PC-9 (cell line): Measurements from ENCODE around the gene MAGI1. TPM values are rescaled to one million over a fixed set of nuclear protein-coding genes. Genes with fewer than 3 reads are reported as not detected.

Experiments
- BruUV-seq: library from RNA; stranded (reverse); fragments of 400-500 nt; replicated peaks from 2 replicates; lab custom pipeline; 2021; lab: Mats Ljungman, UMichigan
- CTCF ChIA-PET: fragments of 300-600 bp; sonication (Branson Sonifier 250); formaldehyde crosslinking; loops from one replicate; lab custom pipeline; 2022; ENCODE audit warnings: antibody characterized with exemption; lab: Charles Lee
- POLR2A ChIA-PET: fragments of 300-600 bp; sonication (Branson Sonifier 250); formaldehyde crosslinking; loops from one replicate; lab custom pipeline; 2022; ENCODE audit warnings: antibody characterized with exemption; ENCODE audit not compliant: unreplicated experiment; lab: Charles Lee
- DNase-seq, 2 experiments: peaks; one replicate each; pipeline versions ENCODE4 v3.0.0 to v3.0.0-alpha.2; 2015 to 2022; ENCODE audit warnings: mixed read lengths in 1 of 2
- H2AFZ ChIP-seq: fragments of 200-600 bp; sonication (generic); 2 replicates; pipeline ENCODE4 v1.8.1; 2017; ENCODE audit warnings: antibody characterized with exemption
- H3F3A ChIP-seq: fragments of 200-600 bp; sonication (generic); 2 replicates; pipeline ENCODE4 v1.8.1; 2017; ENCODE audit warnings: antibody characterized with exemption, mild to moderate bottlenecking, low read depth; ENCODE audit not compliant: insufficient read depth
- H3K27ac ChIP-seq: fragments of 200-600 bp; sonication (generic); 2 replicates; pipeline ENCODE4 v1.6.1; 2016; ENCODE audit warnings: mixed run types
- H3K27me3 ChIP-seq: fragments of 200-600 bp; sonication (generic); 2 replicates; pipeline ENCODE4 v1.6.1; 2016; ENCODE audit warnings: low read depth, mixed run types; ENCODE audit not compliant: insufficient read depth
- H3K36me3 ChIP-seq: fragments of 200-600 bp; sonication (generic); 2 replicates; pipeline ENCODE4 v1.6.1; 2016; ENCODE audit warnings: low read depth, mixed run types
- H3K4me1 ChIP-seq: fragments of 200-600 bp; sonication (generic); replicated peaks from 2 replicates; pipeline ENCODE4 v1.6.1; 2016; ENCODE audit warnings: mixed run types; ENCODE audit not compliant: insufficient read depth
- H3K4me2 ChIP-seq: fragments of 200-600 bp; sonication (generic); 2 replicates; pipeline ENCODE4 v1.6.1; 2017; ENCODE audit warnings: mixed run types
- H3K4me3 ChIP-seq: fragments of 200-600 bp; sonication (generic); 2 replicates; pipeline ENCODE4 v1.6.1; 2016; ENCODE audit warnings: mixed run types
- H3K79me2 ChIP-seq: fragments of 200-600 bp; sonication (generic); 2 replicates; pipeline ENCODE4 v1.6.1; 2017; ENCODE audit warnings: low read depth, mixed run types
- H3K9me2 ChIP-seq: fragments of 200-600 bp; sonication (generic); 2 replicates; pipeline ENCODE4 v1.8.1; 2017; ENCODE audit warnings: mild to moderate bottlenecking; ENCODE audit not compliant: insufficient read depth
- H3K9me3 ChIP-seq: fragments of 200-600 bp; sonication (generic); 2 replicates; pipeline ENCODE4 v1.8.1; 2016; ENCODE audit warnings: low read depth; ENCODE audit not compliant: insufficient read depth
- H4K20me1 ChIP-seq: fragments of 200-600 bp; sonication (generic); 2 replicates; pipeline ENCODE4 v1.8.1; 2017; ENCODE audit not compliant: insufficient read depth
- EZH2 ChIP-seq: fragments of 200-600 bp; sonication (generic); IDR thresholded peaks from 2 replicates; pipeline ENCODE4 v1.8.0; 2017; ENCODE audit warnings: antibody characterized with exemption, low read depth
- intact Hi-C: fragments of 100-400 bp; cut with micrococcal nuclease; formaldehyde crosslinking; loops from one replicate; pipeline ENCODE4 v1.10.0; 2022; ENCODE audit not compliant: unreplicated experiment
- total RNA-seq: library from RNA; stranded (reverse); gene quantifications from 2 replicates; pipeline ENCODE4 v1.2.3, GENCODE V29; 2021
- TF ChIP-seq, protein P1 (sequence below): fragments of 200-600 bp; sonication (generic); conservative IDR thresholded peaks from 2 replicates; pipeline ENCODE4 v1.6.1; 2017; ENCODE audit warnings: mixed run types, antibody characterized with exemption, mild to moderate bottlenecking, moderate library complexity

MAGI1 gene
- total RNA-seq, 1 experiment from 2014 or later: 23.3 TPM

- H3K4me1 ChIP-seq: peaks cover 6% of the 10 kb centered on the region
- no peak overlapping the region for H3K4me3 ChIP-seq
- H2AFZ ChIP-seq: no peak overlapping the region
- no peaks in the 10 kb centered on the region for H4K20me1 ChIP-seq
- peaks cover 9% of the 10 kb centered on the region; the same call in 1 of the 2 replicates for H3K79me2 ChIP-seq
- ChIA-PET POLR2A (interaction anchor here (0.6 kb wide), 1 partner anchor 218 kb away, joined by 4 read pairs; no protein-coding TSS in a partner anchor), CTCF (no interaction called here)
- H3F3A ChIP-seq: 0 out of 2 replicates have a peak, but pooled peaks cover 1% of the 10 kb centered on the region
- H3K36me3 ChIP-seq: no peaks in the 10 kb centered on the region
- TF ChIP-seq, protein P1, sequence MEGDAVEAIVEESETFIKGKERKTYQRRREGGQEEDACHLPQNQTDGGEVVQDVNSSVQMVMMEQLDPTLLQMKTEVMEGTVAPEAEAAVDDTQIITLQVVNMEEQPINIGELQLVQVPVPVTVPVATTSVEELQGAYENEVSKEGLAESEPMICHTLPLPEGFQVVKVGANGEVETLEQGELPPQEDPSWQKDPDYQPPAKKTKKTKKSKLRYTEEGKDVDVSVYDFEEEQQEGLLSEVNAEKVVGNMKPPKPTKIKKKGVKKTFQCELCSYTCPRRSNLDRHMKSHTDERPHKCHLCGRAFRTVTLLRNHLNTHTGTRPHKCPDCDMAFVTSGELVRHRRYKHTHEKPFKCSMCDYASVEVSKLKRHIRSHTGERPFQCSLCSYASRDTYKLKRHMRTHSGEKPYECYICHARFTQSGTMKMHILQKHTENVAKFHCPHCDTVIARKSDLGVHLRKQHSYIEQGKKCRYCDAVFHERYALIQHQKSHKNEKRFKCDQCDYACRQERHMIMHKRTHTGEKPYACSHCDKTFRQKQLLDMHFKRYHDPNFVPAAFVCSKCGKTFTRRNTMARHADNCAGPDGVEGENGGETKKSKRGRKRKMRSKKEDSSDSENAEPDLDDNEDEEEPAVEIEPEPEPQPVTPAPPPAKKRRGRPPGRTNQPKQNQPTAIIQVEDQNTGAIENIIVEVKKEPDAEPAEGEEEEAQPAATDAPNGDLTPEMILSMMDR: no peak
- TF ChIP-seq EZH2: no peak
- no peaks in the 10 kb centered on the region for H3K27me3 ChIP-seq
- DNase-seq: no peak
- intact Hi-C loops: no loop called here
- no peaks in the 10 kb centered on the region for H3K9me2 ChIP-seq
- no peak overlapping the region for H3K27ac ChIP-seq
- BruUV-seq: no TSS peak
- H3K4me2 ChIP-seq: no peak overlapping the region
- no peaks in the 10 kb centered on the region for H3K9me3 ChIP-seq
These were observed 250.3 kb downstream of the MAGI1 start for GRCh38 chr3:65788461-65788860.

DNA sequence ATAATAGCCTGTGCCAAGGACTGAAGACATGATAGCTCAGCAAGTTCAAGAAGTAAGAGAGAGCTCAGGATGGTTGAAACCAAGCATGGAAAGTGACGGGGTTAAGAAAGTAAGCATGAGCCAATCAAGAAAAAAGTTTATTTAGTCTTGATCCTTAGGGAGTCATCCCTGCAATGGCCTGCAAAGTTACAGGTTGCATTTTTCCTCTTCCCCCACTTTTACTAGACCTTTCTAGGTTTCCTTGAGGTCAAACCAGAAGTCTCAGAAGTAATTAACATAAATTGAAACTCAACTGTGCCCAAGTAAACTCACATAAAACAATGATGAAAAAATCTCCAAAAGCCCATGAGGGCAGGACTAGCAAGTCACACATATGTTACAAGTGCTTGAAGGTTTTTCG is 250.9 kb downstream of the MAGI1 start:
- intact Hi-C loops: no loop called here
- no peaks in the 10 kb centered on the region for H3K36me3 ChIP-seq

GRCh38 chr3:65787340-65787739 is 251.4 kb downstream of the MAGI1 start:
- Histone ChIP-seq H2AFZ (no peak overlapping the region), H3K9me3 (no peaks in the 10 kb centered on the region), H3K4me1 (no peaks in the 10 kb centered on the region), H3K79me2 (peaks cover 5% of the 10 kb centered on the region; the same call in 1 of the 2 replicates), H3K9me2 (no peaks in the 10 kb centered on the region), H3K36me3 (no peaks in the 10 kb centered on the region), H3F3A (no peaks in the 10 kb centered on the region), H4K20me1 (no peaks in the 10 kb centered on the region), H3K4me2 (no peak overlapping the region), H3K27me3 (no peaks in the 10 kb centered on the region), H3K27ac (no peak overlapping the region), H3K4me3 (no peak overlapping the region)
- ChIA-PET POLR2A (interaction anchor here (0.7 kb wide), 1 partner anchor 250 kb away, joined by 4 read pairs; no protein-coding TSS in a partner anchor), CTCF (no interaction called here)
- intact Hi-C loops: no loop called here
- BruUV-seq: no TSS peak
- no peak for DNase-seq
- TF ChIP-seq, protein P1: no peak
- no peak for TF ChIP-seq EZH2

More for the DNA sequence above, 250.9 kb downstream of the MAGI1 start:
- ChIA-PET POLR2A (no interaction called here), CTCF (no interaction called here)
- Histone ChIP-seq H3K9me3 (no peaks in the 10 kb centered on the region), H3K4me3 (no peak overlapping the region), H3K4me2 (no peak overlapping the region), H4K20me1 (no peaks in the 10 kb centered on the region), H2AFZ (no peak overlapping the region), H3K4me1 (no peaks in the 10 kb centered on the region), H3K27me3 (no peaks in the 10 kb centered on the region), H3K79me2 (peaks cover 9% of the 10 kb centered on the region; the same call in 1 of the 2 replicates), H3K9me2 (no peaks in the 10 kb centered on the region), H3K27ac (no peak overlapping the region), H3F3A (no peaks in the 10 kb centered on the region)
- DNase-seq: no peak
- BruUV-seq: no TSS peak
- TF ChIP-seq, protein P1: no peak
- TF ChIP-seq EZH2: no peak
